Stimulated activated CD4-positive, alpha-beta T cell treated with anti-CD3 and anti-CD28 coated beads, TNF-alpha, amount 100 ng/mL, for 24 hours (primary cell): ENCODE data around the gene IFIT1B.
"Not testable (repeated sequence)": the region's sequence is repeated elsewhere in the genome, so short reads cannot be mapped to it uniquely, and the experiment has no call there.

Source experiments
- DNase-seq, 3 experiments: peaks; one replicate each; pipeline ENCODE4 v3.0.0-alpha.2; 2020; ENCODE audit warnings: low read depth in 3 of 3

The IFIT1B gene

GRCh38 chr10:89348975-89349374 is 28.9 kb upstream of the IFIT1B start:
- no peak for DNase-seq

- not testable (repeated sequence) for DNase-seq
Observed at GRCh38 chr10:89350631-89351315, 27.1 kb upstream of the IFIT1B start.

GRCh38 chr10:89351412-89351779 is 26.5 kb upstream of the IFIT1B start:
- no peak for DNase-seq

- DNase-seq = no peak
Observed at GRCh38 chr10:89351780-89352597, 25.9 kb upstream of the IFIT1B start.

- no peak for DNase-seq
Observed at GRCh38 chr10:89352802-89353201, 25.1 kb upstream of the IFIT1B start.

GRCh38 chr10:89355394-89355931 is 22.4 kb upstream of the IFIT1B start:
- DNase-seq = no peak

GRCh38 chr10:89357096-89357495 is 20.8 kb upstream of the IFIT1B start:
- no peak for DNase-seq

GRCh38 chr10:89357975-89358374 is 19.9 kb upstream of the IFIT1B start:
- no peak for DNase-seq

GRCh38 chr10:89360157-89360556 is 17.7 kb upstream of the IFIT1B start:
- DNase-seq = no peak

- DNase-seq = no peak
Observed at GRCh38 chr10:89362929-89363328, 14.9 kb upstream of the IFIT1B start.

GRCh38 chr10:89363729-89364442 is 14.0 kb upstream of the IFIT1B start:
- no peak for DNase-seq

GRCh38 chr10:89364531-89364930 is 13.3 kb upstream of the IFIT1B start:
- DNase-seq = no peak

GRCh38 chr10:89367529-89367928 is 10.3 kb upstream of the IFIT1B start:
- DNase-seq = no peak

- no peak for DNase-seq
Observed at GRCh38 chr10:89368129-89368528, 9.7 kb upstream of the IFIT1B start.

- no peak for DNase-seq
Observed at GRCh38 chr10:89369156-89370105, 8.4 kb upstream of the IFIT1B start.

- DNase-seq = no peak
Observed at GRCh38 chr10:89371079-89371478, 6.8 kb upstream of the IFIT1B start.

GRCh38 chr10:89371987-89372386 is 5.9 kb upstream of the IFIT1B start:
- no peak for DNase-seq

- DNase-seq = no peak
Observed at GRCh38 chr10:89373916-89374711, 3.7 kb upstream of the IFIT1B start.

- DNase-seq = no peak
Observed at GRCh38 chr10:89374713-89375141, 3.1 kb upstream of the IFIT1B start.

GRCh38 chr10:89379103-89379502 is 1.2 kb downstream of the IFIT1B start:
- DNase-seq = no peak
